Heart left ventricle (tissue), 16 donors: ENCODE data around the gene GRM3. TPM values are rescaled to one million over a fixed set of nuclear protein-coding genes. Genes with fewer than 3 reads are reported as not detected.

ENCODE experiments used
- ATAC-seq, 4 donors: fragments of 200-7000 bp; cut with Tn5 transposase; one replicate each; pipeline ENCODE4 v1.9.1; 2020 to 2022; ENCODE audit warnings: moderate library complexity in 4 of 4, mild to moderate bottlenecking in 3 of 4, moderate number of reproducible peaks in 1 of 4
- DNase-seq, 5 donors: peaks; one replicate each; pipeline ENCODE4 v3.0.0-alpha.2; 2020
- H3K27ac ChIP-seq, 12 donors: fragments of 200-600 bp; sonication (generic) in 4 of 12; one replicate each; pipeline versions ENCODE4 v1.5.0 to v1.8.0; 2016 to 2022; ENCODE audit warnings: mild to moderate bottlenecking in 2 of 12
- H3K27me3 ChIP-seq, 9 donors: fragments of 200-600 bp; sonication (generic) in 2 of 9; one replicate each; pipeline versions ENCODE4 v1.5.1 to v1.8.0; 2016 to 2022; ENCODE audit warnings: mild to moderate bottlenecking in 3 of 9
- H3K36me3 ChIP-seq, 9 donors: fragments of 200-600 bp; sonication (generic) in 2 of 9; one replicate each; pipeline versions ENCODE4 v1.5.0 to v1.8.0; 2018 to 2022; ENCODE audit warnings: mild to moderate bottlenecking in 2 of 9
- H3K4me1 ChIP-seq, 12 donors: fragments of 200-600 bp; sonication (generic) in 4 of 12; one replicate each; pipeline versions ENCODE4 v1.5.0 to v1.8.0; 2016 to 2022; ENCODE audit warnings: mild to moderate bottlenecking in 3 of 12
- H3K4me3 ChIP-seq, 12 donors: fragments of 200-600 bp; sonication (generic) in 4 of 12; one replicate each; pipeline versions ENCODE4 v1.5.0 to v1.8.0; 2017 to 2022; ENCODE audit warnings: mild to moderate bottlenecking in 9 of 12, moderate library complexity in 4 of 12
- H3K9me3 ChIP-seq, 12 donors: fragments of 200-600 bp; sonication (generic) in 4 of 12; one replicate each; pipeline versions ENCODE4 v1.5.0 to v1.8.0; 2016 to 2022; ENCODE audit warnings: mild to moderate bottlenecking in 1 of 12
- POLR2A ChIP-seq, 2 donors: fragments of 450-650 bp; IDR thresholded peaks; one replicate each; pipeline ENCODE4 v1.6.1; 2017; ENCODE audit warnings: antibody characterized with exemption in 2 of 2, mild to moderate bottlenecking in 2 of 2, moderate library complexity in 2 of 2
- WGBS, 4 donors: extraction: QIAGEN DNeasy Blood & Tissue Kit in 2 of 4; methylation state at CpG; one replicate each; pipeline versions ENCODE4 v1.1.5 to v1.1.7; 2013 to 2018; 5-methylcytosine and 5-hydroxymethylcytosine counted together
- intact Hi-C, 10 donors: fragments of 100-400 bp; cut with DNase I; formaldehyde crosslinking; loops; one replicate each; pipeline versions ENCODE4 v1.11.1 to v1.14.2; 2022
- polyA plus RNA-seq, 2 donors: library from polyadenylated mRNA; stranded (reverse); fragments of 200-250 nt; gene quantifications; one replicate each; pipeline ENCODE4 v1.2.3, GENCODE V29; 2013
- total RNA-seq, 9 donors: library from RNA; depleted of rRNA in 2 of 9; stranded (reverse); fragments of >200 nt in 2 of 9; fragmentation: NEBNext Ultra II Directional in 3 of 9; extraction: Animal tissue kit (Norgen Biotek cat#: 25700) in 3 of 9; gene quantifications; one replicate each; pipeline versions ENCODE4 v1.1.0 to v1.2.4, GENCODE V29; 2016 to 2023
- TF ChIP-seq, protein P1 (sequence below), 12 donors: fragments of 200-600 bp; sonication (generic) in 4 of 12; IDR thresholded peaks; one replicate each; pipeline versions ENCODE4 v1.5.0 to v1.8.0; 2018 to 2022; ENCODE audit warnings: antibody characterized with exemption in 12 of 12, mild to moderate bottlenecking in 5 of 12
- donor health status: ischemic (EF 13 %, LVEDD 7.1; RV severe dilation, severe dysfunction).
- donor health status: healthy with polysubstance abuse.
- donor health status: DM: no; HTN: yes; CAD: no.
- donor health status: DM: no; HTN: no; CAD: no.
- donor health status: ischemic (EF 25% LVEDD 6.9; RV normal size, moderate dysfunction).
- donor health status: ischemic (EF 25% LVEDD 5.7; RV mildly dilated, moderate dysfunction).
- donor health status: healthy.
- donor health status: DM: yes; HTN: yes; CAD: no.
- donor health status: ischemic (EF 35%, LVEDD 5.7; RV mildly dilated, moderate dysfunction).
- donor health status: nonischemic (EF 11% LVEDD 7.7; RV severe dilation, severe dysfunction).
- donor health status: DM: yes; HTN: yes; CAD: no.
- donor health status: PGD.
- donor health status: ischemic (EF 29% LVEDD 5.4; RV normal size, mild dysfunction).
- donor health status: nonischemic (EF 23%, LVEDD 6.1; RV moderate dilation, normal function).

GRM3 gene
- total and polyA plus RNA-seq, 11 donors, result 0.03 to 0.73 TPM; not detected in 9

DNA sequence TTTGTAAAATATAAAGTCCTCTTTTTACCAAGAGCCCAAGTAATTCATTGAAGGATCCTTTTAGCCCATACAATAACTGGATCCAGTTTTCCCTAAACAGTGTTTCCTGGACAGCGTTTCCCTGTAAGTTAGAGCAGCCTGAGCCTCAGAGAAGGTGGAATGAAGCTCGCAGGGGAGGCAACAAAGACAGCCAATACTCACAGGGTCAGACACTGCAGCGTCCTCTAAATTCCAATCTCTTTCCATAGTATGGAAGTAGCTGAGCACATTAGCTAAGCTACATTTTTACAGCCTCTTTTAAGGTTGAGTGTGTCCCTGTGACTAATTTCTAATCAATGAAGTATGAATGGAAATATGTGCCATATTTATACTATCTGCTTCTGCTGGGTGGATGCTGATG is 193.5 kb downstream of the GRM3 start:
- 53 to 65% (median 63%) methylated on average over 3 of the region's 3 CpGs for WGBS, 4 donors

DNA sequence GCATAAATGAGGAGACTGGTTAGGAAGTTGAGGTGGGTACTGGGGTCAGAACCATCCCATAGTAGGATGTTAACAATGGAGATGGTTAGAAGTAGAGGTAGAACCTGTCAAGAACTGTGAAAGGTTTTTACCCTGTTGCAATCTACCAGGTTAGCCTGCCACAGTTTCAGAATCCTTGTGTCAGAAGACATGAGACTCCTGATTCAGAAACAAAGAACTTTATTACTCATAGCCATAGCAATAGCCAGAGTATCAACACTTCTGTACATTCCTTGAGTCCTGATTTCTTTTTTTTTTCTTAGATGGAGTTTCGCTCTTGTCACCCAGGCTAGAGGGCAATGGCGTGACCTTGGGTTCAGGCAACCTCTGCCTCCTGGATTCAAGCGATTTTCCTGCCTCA is 200.9 kb downstream of the GRM3 start:
- intact Hi-C loops, result no loop called here
- H3K27ac ChIP-seq, result no peak overlapping the region

More for the DNA sequence above, 193.5 kb downstream of the GRM3 start:
- H3K27me3 ChIP-seq, result no peaks in the 10 kb centered on the region
- no peaks in the 10 kb centered on the region for H3K36me3 ChIP-seq
- no peaks in the 10 kb centered on the region for H3K9me3 ChIP-seq
- no peak overlapping the region for H3K4me3 ChIP-seq
- ATAC-seq (no peak), DNase-seq (no peak)
- no peak overlapping the region for H3K27ac ChIP-seq
- H3K4me1 ChIP-seq, result no peaks in the 10 kb centered on the region
- TF ChIP-seq, protein P1, sequence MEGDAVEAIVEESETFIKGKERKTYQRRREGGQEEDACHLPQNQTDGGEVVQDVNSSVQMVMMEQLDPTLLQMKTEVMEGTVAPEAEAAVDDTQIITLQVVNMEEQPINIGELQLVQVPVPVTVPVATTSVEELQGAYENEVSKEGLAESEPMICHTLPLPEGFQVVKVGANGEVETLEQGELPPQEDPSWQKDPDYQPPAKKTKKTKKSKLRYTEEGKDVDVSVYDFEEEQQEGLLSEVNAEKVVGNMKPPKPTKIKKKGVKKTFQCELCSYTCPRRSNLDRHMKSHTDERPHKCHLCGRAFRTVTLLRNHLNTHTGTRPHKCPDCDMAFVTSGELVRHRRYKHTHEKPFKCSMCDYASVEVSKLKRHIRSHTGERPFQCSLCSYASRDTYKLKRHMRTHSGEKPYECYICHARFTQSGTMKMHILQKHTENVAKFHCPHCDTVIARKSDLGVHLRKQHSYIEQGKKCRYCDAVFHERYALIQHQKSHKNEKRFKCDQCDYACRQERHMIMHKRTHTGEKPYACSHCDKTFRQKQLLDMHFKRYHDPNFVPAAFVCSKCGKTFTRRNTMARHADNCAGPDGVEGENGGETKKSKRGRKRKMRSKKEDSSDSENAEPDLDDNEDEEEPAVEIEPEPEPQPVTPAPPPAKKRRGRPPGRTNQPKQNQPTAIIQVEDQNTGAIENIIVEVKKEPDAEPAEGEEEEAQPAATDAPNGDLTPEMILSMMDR (IDR thresholded peaks at IDR 0.05), result no peak
- TF ChIP-seq POLR2A (IDR thresholded peaks at IDR 0.05), result no peak
- intact Hi-C loops, result no loop called here

DNA sequence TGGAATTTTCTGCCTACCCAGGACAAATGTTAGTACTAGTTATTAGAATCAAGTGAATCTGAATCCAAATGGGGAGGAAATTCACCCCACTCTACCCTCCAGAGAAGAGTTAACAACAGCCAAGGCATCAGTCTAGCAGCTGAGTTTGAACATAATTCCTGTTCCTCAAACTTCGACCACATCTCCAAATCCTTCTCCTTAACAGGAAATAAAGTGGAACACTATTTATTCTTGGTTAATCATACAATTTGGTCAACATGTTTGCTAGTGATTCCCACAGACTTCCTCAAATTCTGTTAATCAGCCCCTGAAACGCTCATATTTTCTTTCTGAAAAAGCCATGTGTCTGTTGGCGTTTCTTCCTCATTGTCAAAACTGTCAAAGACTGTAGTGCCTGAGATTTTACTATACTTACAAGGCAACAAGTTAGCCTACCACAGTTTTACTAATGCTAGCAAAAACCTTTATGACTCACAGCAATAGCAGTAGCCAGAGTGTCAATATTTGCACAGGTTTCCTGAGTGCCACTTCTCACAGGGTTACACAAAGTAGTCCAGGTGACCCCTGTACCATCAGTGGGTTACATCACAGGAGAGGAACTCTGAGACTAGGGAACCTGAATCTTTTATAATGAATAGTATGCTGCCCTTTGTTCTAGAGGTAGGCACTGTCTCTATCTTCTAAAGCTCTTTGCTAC is 202.9 kb downstream of the GRM3 start:
- intact Hi-C loops, result no loop called here
- no peak for TF ChIP-seq POLR2A (IDR thresholded peaks at IDR 0.05)
- TF ChIP-seq, protein P1 (IDR thresholded peaks at IDR 0.05), result no peak
- H3K4me1 ChIP-seq, result no peaks in the 10 kb centered on the region
- DNase-seq, result no peak
- 74 to 85% (median 79%) methylated on average over 3 of the region's 3 CpGs for WGBS, 4 donors
- no peak overlapping the region for H3K27ac ChIP-seq
- no peaks in the 10 kb centered on the region for H3K36me3 ChIP-seq
- no peak overlapping the region for H3K4me3 ChIP-seq
- no peaks in the 10 kb centered on the region for H3K27me3 ChIP-seq
- no peak for ATAC-seq
- peaks cover 0 to 5% (median 0%) of the 10 kb centered on the region in 12 donors for H3K9me3 ChIP-seq

More for the DNA sequence above, 200.9 kb downstream of the GRM3 start:
- no peaks in the 10 kb centered on the region for H3K36me3 ChIP-seq
- no peaks in the 10 kb centered on the region for H3K27me3 ChIP-seq
- H3K9me3 ChIP-seq, result peaks cover 0 to 5% (median 0%) of the 10 kb centered on the region in 12 donors
- ATAC-seq (no peak), DNase-seq (no peak)
- 86 to 95% (median 93%) methylated on average over 3 of the region's 3 CpGs for WGBS, 4 donors
- no peaks in the 10 kb centered on the region for H3K4me1 ChIP-seq
- TF ChIP-seq, protein P1 (IDR thresholded peaks at IDR 0.05), result no peak
- no peak for TF ChIP-seq POLR2A (IDR thresholded peaks at IDR 0.05)
- H3K4me3 ChIP-seq, result no peak overlapping the region

DNA sequence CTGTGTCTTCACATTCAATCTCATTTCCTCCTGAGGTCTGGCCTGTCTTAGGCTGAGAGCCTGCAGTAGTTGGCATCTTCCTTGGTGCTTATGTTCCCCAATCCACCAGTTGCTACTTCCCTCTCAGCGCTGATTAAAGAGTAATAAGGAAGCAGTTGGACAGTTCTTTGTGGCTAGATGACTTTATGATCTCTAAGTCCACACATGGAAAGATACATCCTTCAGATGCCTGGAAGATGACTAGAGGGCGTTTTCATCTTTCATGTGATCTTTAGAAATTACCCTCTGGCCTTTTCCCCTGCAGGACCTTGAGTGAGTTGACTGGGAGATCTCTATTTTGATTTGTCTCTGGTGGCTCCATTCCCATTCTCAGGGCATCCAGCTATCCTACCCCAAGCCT is 204.5 kb downstream of the GRM3 start:
- H3K27me3 ChIP-seq, result no peaks in the 10 kb centered on the region
- 75 to 79% (median 79%) methylated on average over 2 of the region's 2 CpGs for WGBS, 4 donors
- TF ChIP-seq, protein P1 (IDR thresholded peaks at IDR 0.05), result no peak
- no peak for TF ChIP-seq POLR2A (IDR thresholded peaks at IDR 0.05)
- intact Hi-C loops, result no loop called here
- no peak overlapping the region for H3K4me3 ChIP-seq
- no peaks in the 10 kb centered on the region for H3K36me3 ChIP-seq
- DNase-seq (no peak), ATAC-seq (no peak)
- no peak overlapping the region for H3K27ac ChIP-seq
- H3K4me1 ChIP-seq, result no peaks in the 10 kb centered on the region
- H3K9me3 ChIP-seq, result peaks cover 0 to 5% (median 0%) of the 10 kb centered on the region in 12 donors
